Smooth muscle cell (in vitro differentiated cells): Measurements from ENCODE around the gene CCL27. TPM values are rescaled to one million over a fixed set of nuclear protein-coding genes. Genes with fewer than 3 reads are reported as not detected.

Experiments
- DNase-seq: peaks from one replicate; lab custom pipeline; 2025; ENCODE audit not compliant: unreplicated experiment; lab: John Stamatoyannopoulos, UW
- H2AFZ ChIP-seq: fragments of 200-600 bp; sonication (generic); 2 replicates; pipeline ENCODE4 v1.6.0; 2016; ENCODE audit warnings: antibody characterized with exemption, low read depth, mild to moderate bottlenecking
- H3F3A ChIP-seq: fragments of 200-600 bp; sonication (generic); 2 replicates; pipeline ENCODE4 v1.6.0; 2017; ENCODE audit warnings: antibody characterized with exemption, low read depth
- H3K27ac ChIP-seq: fragments of 200-600 bp; sonication (generic); 2 replicates; pipeline ENCODE4 v1.5.1; 2016; ENCODE audit warnings: low read depth, mild to moderate bottlenecking
- H3K27me3 ChIP-seq: fragments of 200-600 bp; sonication (generic); 2 replicates; pipeline ENCODE4 v1.6.1; 2016; ENCODE audit warnings: low read depth, mild to moderate bottlenecking
- H3K36me3 ChIP-seq: fragments of 200-600 bp; sonication (generic); 2 replicates; pipeline ENCODE4 v1.5.1; 2016; ENCODE audit warnings: low read depth
- H3K4me1 ChIP-seq: fragments of 200-600 bp; sonication (generic); 2 replicates; pipeline ENCODE4 v1.5.1; 2016; ENCODE audit warnings: low read depth
- H3K4me2 ChIP-seq: fragments of 200-600 bp; sonication (generic); 2 replicates; pipeline ENCODE4 v1.6.0; 2016; ENCODE audit warnings: mild to moderate bottlenecking
- H3K4me3 ChIP-seq: fragments of 200-600 bp; sonication (generic); 2 replicates; pipeline ENCODE4 v1.5.1; 2016; ENCODE audit warnings: mild to moderate bottlenecking
- H3K79me2 ChIP-seq: fragments of 200-600 bp; sonication (generic); 2 replicates; pipeline ENCODE4 v1.6.0; 2016; ENCODE audit warnings: low read depth, mild to moderate bottlenecking
- H3K9ac ChIP-seq: fragments of 200-600 bp; sonication (generic); 2 replicates; pipeline ENCODE4 v1.6.0; 2016; ENCODE audit warnings: low read depth
- H3K9me3 ChIP-seq: fragments of 200-600 bp; sonication (generic); replicated peaks from 2 replicates; pipeline ENCODE4 v1.5.1; 2016; ENCODE audit warnings: low read depth
- H4K20me1 ChIP-seq: fragments of 200-600 bp; sonication (generic); 2 replicates; pipeline ENCODE4 v1.6.0; 2016; ENCODE audit warnings: low read depth
- WGBS: methylation state at CpG from one replicate; pipeline ENCODE4 v1.1.7; 2016; ENCODE audit warnings: low lambda C conversion rate; 5-methylcytosine and 5-hydroxymethylcytosine counted together
- polyA plus RNA-seq: library from polyadenylated mRNA; unstranded; fragments of >200 nt; fragmentation: Nextera tagmentation; extraction: Ambion mirVana; gene quantifications from 2 replicates; pipeline ENCODE4 v1.2.1, GENCODE V29; 2016
- total RNA-seq: library from RNA; depleted of rRNA; stranded (reverse); fragments of >200 nt; gene quantifications from 2 replicates; pipeline ENCODE4 v1.2.3, GENCODE V29; 2014
- TF ChIP-seq, protein P1 (sequence below): fragments of 200-600 bp; sonication (generic); IDR thresholded peaks from 2 replicates; pipeline ENCODE4 v1.5.1; 2017; ENCODE audit warnings: borderline replicate concordance, mild to moderate bottlenecking, antibody characterized with exemption; ENCODE audit not compliant: insufficient read depth, poor library complexity, severe bottlenecking

CCL27 gene
- total RNA-seq (3.6 TPM in 1 of 2 replicates, not detected in the other), polyA plus RNA-seq (1.0 TPM in 2 replicates)

DNA sequence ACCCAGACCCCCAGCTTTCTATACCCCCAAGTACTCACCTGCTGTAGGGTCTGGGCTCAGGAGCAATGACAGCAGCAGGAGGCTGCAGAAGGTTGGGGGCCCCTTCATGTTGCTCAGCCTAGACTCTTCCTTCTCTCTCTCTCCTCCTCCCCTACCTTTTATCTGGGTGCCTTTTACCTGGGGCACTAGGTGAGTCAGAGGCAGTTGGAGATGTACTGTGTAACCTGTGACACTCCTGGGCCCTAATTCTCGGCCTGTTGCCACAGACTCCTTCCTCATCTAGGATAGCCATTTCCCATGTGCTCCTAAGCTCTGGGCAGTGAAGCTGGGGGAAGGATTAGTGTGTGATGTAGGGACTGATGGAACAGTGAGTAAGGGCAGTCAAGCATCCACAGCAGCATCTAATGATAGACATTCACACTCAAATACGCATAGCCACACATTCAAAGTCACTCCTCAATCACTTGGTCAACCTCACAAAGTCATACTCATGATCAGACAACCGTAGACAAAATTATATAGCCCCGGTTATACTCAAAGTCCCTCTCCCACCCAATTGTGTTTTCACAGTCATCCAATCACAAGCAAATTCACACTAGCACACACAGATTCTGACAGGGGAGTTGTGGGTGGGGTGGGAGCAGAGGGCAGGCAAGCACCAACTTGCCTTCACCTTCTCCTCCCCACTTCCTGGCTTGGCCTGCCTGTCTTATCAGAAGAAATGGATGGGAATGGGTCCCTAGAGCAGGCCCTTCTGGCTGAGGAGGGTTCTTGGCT, at the start of gene CCL27:
Gene CCL27, minus strand, starts transcription at position 132 of the 777 bp plus-strand sequence. Its CDS starts 24 bp downstream, at position 108.
- TF ChIP-seq, protein P1, sequence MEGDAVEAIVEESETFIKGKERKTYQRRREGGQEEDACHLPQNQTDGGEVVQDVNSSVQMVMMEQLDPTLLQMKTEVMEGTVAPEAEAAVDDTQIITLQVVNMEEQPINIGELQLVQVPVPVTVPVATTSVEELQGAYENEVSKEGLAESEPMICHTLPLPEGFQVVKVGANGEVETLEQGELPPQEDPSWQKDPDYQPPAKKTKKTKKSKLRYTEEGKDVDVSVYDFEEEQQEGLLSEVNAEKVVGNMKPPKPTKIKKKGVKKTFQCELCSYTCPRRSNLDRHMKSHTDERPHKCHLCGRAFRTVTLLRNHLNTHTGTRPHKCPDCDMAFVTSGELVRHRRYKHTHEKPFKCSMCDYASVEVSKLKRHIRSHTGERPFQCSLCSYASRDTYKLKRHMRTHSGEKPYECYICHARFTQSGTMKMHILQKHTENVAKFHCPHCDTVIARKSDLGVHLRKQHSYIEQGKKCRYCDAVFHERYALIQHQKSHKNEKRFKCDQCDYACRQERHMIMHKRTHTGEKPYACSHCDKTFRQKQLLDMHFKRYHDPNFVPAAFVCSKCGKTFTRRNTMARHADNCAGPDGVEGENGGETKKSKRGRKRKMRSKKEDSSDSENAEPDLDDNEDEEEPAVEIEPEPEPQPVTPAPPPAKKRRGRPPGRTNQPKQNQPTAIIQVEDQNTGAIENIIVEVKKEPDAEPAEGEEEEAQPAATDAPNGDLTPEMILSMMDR: no peak
- peaks cover 5% of the 10 kb centered on the region for H3K79me2 ChIP-seq
- no peak within 1 kb of the TSS for H3K4me2 ChIP-seq
- DNase-seq: no peak
- no peak within 1 kb of the TSS for H3K4me3 ChIP-seq
- H3K27ac ChIP-seq: peak within 1 kb of the TSS; percentile 31
- no peaks in the 10 kb centered on the region for H3K9me3 ChIP-seq
- H3F3A ChIP-seq: peaks cover 8% of the 10 kb centered on the region
- H3K27me3 ChIP-seq: no peaks in the 10 kb centered on the region
- H2AFZ ChIP-seq: no peak within 1 kb of the TSS
- H3K9ac ChIP-seq: no peak within 1 kb of the TSS
- H3K4me1 ChIP-seq: peaks cover 10% of the 10 kb centered on the region
- no peaks in the 10 kb centered on the region for H3K36me3 ChIP-seq
- H4K20me1 ChIP-seq: no peaks in the 10 kb centered on the region
- WGBS: 93% methylated on average over 4 of the region's 4 CpGs

- H3K9me3 ChIP-seq: no peaks in the 10 kb centered on the region
- no peaks in the 10 kb centered on the region for H3K79me2 ChIP-seq
- no peaks in the 10 kb centered on the region for H3F3A ChIP-seq
- WGBS: 60% methylated on average over 1 of the region's 1 CpG
- H3K27ac ChIP-seq: no peak overlapping the region
- peaks cover 10% of the 10 kb centered on the region for H3K27me3 ChIP-seq
- TF ChIP-seq, protein P1: no peak
- no peak overlapping the region for H3K4me3 ChIP-seq
- no peaks in the 10 kb centered on the region for H3K4me1 ChIP-seq
- no peak for DNase-seq
- no peak overlapping the region for H3K4me2 ChIP-seq
- H3K9ac ChIP-seq: no peak overlapping the region
- no peaks in the 10 kb centered on the region for H4K20me1 ChIP-seq
- no peak overlapping the region for H2AFZ ChIP-seq
- H3K36me3 ChIP-seq: no peaks in the 10 kb centered on the region
These were observed 49.7 kb upstream of the CCL27 start for GRCh38 chr9:34712140-34712539.

DNA sequence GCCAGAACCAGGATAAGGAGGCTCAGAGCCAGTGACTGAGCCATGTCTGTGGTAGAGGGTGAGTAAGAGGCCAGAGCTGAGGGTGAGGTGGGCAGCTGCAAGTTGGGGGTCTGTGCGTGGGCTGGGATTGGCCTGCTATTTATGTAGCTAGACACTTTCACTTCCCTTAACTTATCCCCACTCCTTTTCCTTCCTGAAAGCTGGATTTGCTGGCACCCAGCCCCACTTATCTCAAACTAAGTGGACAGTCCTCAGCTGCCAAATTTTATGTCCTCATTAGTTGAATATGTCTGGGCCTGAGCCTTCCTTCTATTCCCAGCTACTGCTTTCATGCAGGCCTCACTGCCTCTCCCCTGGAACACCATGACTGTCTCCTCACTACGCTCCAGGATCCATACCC, 47.6 kb upstream of the CCL27 start, which contains the start of gene CCL21:
Gene CCL21, minus strand, starts transcription at position 114 of the 400 bp plus-strand sequence. Its CDS starts 70 bp downstream, at position 44.
- WGBS: 92% methylated on average over 2 of the region's 2 CpGs
- DNase-seq: no peak
- no peak within 1 kb of the TSS for H2AFZ ChIP-seq
- no peaks in the 10 kb centered on the region for H3F3A ChIP-seq
- H3K4me1 ChIP-seq: no peaks in the 10 kb centered on the region
- H3K9ac ChIP-seq: no peak within 1 kb of the TSS
- no peaks in the 10 kb centered on the region for H3K9me3 ChIP-seq
- no peak within 1 kb of the TSS for H3K4me2 ChIP-seq
- H3K79me2 ChIP-seq: no peaks in the 10 kb centered on the region
- TF ChIP-seq, protein P1: no peak
- H3K4me3 ChIP-seq: no peak within 1 kb of the TSS
- no peaks in the 10 kb centered on the region for H4K20me1 ChIP-seq
- no peaks in the 10 kb centered on the region for H3K36me3 ChIP-seq
- H3K27ac ChIP-seq: no peak within 1 kb of the TSS
- H3K27me3 ChIP-seq: peaks cover 10% of the 10 kb centered on the region
